GM12865 (cell line): ENCODE measurements around the gene BAHD1.
"Not testable (repeated sequence)": the region's sequence is repeated elsewhere in the genome, so short reads cannot be mapped to it uniquely, and the experiment has no call there.

ENCODE experiments used
- DNase-seq: peaks from one replicate; pipeline ENCODE4 v3.0.0; 2010; ENCODE audit warnings: low read depth
- H3K4me3 ChIP-seq: 2 replicates; pipeline ENCODE4 v1.5.1; 2011; ENCODE audit warnings: mild to moderate bottlenecking, low read depth, low read length, control low read depth
- CTCF ChIP-seq: IDR thresholded peaks from 2 replicates; pipeline ENCODE4 v1.5.1; 2011; ENCODE audit warnings: low read length, control low read depth, low read depth, inconsistent platforms; ENCODE audit not compliant: insufficient read depth; ENCODE audit errors: missing control alignments

Gene BAHD1

GRCh38 chr15:40451527-40452158 lies 10.9 kb downstream of the BAHD1 start:
- no peak for DNase-seq
- no peak overlapping the region for H3K4me3 ChIP-seq
- no peak for TF ChIP-seq CTCF

DNA sequence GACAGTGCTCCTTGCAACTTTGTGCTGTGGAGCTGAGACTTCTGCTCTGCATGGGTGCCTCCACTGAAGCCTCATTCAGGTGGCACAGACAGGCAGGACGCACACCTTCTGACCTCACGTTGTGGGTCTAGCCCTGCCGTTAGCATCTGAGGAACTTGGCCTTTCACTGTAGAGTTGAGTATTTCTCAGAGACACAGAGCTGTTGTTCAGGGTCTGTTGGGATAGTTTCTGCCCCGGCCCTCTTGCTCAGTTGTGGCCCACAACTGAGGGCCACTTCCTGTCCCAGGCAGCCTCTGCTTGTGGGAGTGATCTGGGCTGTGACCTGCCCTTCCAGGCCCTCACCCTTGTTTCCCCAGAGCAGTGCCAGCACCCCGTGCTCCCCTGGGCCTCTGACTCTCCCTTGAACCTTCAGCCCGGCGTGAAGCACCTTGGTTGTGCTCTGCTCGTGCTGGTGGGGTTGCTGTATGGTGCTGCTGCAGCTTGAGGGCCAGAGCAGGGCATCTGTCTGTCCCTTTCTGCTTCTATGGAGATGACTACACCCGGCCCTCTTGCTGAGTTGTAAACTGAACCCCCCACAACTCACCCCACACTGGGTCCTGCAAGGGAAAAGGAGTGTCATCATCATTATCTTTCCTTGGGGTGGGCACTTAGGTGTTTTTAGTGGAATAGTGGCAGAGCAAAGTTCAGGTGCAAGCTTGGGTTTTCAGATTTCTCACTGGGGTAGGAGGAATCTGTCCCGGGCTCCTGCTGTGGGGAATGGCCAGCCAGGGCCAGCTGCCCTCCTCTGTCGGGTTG lies 11.7 kb downstream of the BAHD1 start:
- no peak overlapping the region for H3K4me3 ChIP-seq
- DNase-seq, result peak; percentile 52
- TF ChIP-seq CTCF, result no peak

DNA sequence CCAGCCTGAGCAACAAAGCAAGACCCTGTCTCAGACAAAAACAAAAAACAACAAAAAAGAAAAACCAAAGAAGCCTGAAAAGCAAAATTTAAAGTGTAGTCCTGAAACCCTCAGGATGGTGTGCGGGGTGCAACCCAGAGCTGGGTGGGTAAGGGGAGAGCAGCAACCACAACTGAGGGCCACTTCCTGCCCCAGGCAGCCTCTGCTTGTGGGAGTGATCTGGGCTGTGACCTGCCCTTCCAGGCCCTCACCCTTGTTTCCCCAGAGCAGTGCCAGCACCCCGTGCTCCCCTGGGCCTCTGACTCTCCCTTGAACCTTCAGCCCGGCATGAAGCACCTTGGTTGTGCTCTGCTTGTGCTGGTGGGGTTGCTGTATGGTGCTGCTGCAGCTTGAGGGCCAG lies 13.2 kb downstream of the BAHD1 start:
- H3K4me3 ChIP-seq, result not testable (repeated sequence)
- DNase-seq, result peak; percentile 38

- TF ChIP-seq CTCF, result no peak
- no peak for DNase-seq
- H3K4me3 ChIP-seq, result no peak overlapping the region
Measured at GRCh38 chr15:40454904-40455391, 14.2 kb downstream of the BAHD1 start.

DNA sequence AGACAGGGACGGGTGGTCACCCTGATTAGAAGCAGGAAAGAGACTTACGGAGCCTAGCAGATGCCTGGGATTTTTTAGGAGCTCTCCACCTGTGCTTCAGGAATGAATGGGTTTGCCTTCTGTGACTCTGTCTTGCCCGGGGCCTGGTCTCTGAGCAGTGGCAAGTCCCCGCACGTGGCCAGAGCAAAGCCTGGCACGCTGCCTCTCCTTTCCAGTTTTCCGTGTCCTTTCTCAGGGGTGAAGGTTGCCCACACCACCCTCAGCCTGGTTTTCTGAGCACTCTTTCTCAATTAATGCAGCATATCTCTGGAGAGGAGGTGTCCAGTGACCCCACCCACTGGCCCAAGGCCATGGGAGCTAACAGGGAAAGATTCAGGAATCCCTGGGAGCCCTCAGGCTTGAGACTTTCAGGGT lies 15.6 kb downstream of the BAHD1 start:
- no peak for TF ChIP-seq CTCF
- DNase-seq, result no peak
- no peak overlapping the region for H3K4me3 ChIP-seq

DNA sequence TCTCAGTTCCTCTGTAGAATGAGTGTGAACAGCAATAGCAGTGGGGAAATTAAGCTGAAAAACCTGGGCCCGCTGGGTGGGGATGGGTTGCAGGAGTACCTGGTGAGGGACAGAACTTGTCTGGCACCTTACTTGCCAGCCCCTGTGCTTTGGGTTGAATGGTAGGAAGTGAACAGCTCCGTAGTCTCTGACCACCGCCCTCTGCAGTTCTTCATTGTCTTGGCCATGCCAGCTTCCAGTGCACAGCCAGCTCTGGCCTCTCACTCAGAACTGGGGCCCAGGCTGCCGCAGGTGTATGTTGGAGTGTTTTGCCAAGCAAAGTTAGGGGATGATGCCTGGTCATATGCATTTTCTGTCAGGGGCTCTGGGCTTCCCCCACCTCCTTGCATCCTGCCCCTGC lies 16.0 kb downstream of the BAHD1 start:
- no peak overlapping the region for H3K4me3 ChIP-seq
- no peak for TF ChIP-seq CTCF
- no peak for DNase-seq

GRCh38 chr15:40458495-40459371 lies 18.0 kb downstream of the BAHD1 start:
- DNase-seq, result no peak
- H3K4me3 ChIP-seq, result no peak overlapping the region
- TF ChIP-seq CTCF, result no peak
